Keratinocyte (primary cell): ENCODE measurements around the gene ASCL2. TPM values are rescaled to one million over a fixed set of nuclear protein-coding genes. Genes with fewer than 3 reads are reported as not detected.

ENCODE experiments used
- DNase-seq: peaks from one replicate; pipeline ENCODE4 v3.0.0-alpha.2; 2011; ENCODE audit warnings: low read depth, missing footprints, low spot score
- FAIRE-seq: peaks from 2 replicates; lab custom pipeline; 2011; peaks lifted over from hg19 to GRCh38; lab: Jason Lieb, UNC
- H2AFZ ChIP-seq: 2 replicates; pipeline ENCODE4 v1.6.0; 2012; ENCODE audit warnings: low read length, control low read depth, inconsistent platforms; ENCODE audit not compliant: control insufficient read depth
- H3K27ac ChIP-seq: 2 replicates; pipeline ENCODE4 v1.5.1; 2011; ENCODE audit warnings: low read length; ENCODE audit not compliant: control insufficient read depth, insufficient read depth
- H3K27me3 ChIP-seq: 3 replicates; pipeline ENCODE4 v1.6.0; 2011; ENCODE audit warnings: low read length; ENCODE audit not compliant: control insufficient read depth, insufficient read depth; ENCODE audit errors: extremely low read depth
- H3K36me3 ChIP-seq, 2 experiments: 2 replicates in 1 of 2; 3 replicates in 1 of 2; pipeline ENCODE4 v1.5.1; 2011; ENCODE audit warnings: low read length in 2 of 2, mild to moderate bottlenecking in 1 of 2; ENCODE audit not compliant: control insufficient read depth in 2 of 2, insufficient read depth in 2 of 2; ENCODE audit errors: extremely low read depth in 1 of 2
- H3K4me1 ChIP-seq: 3 replicates; pipeline ENCODE4 v1.5.1; 2011; ENCODE audit warnings: low read length; ENCODE audit not compliant: control insufficient read depth, insufficient read depth; ENCODE audit errors: extremely low read depth
- H3K4me2 ChIP-seq: 3 replicates; pipeline ENCODE4 v1.6.0; 2011; ENCODE audit warnings: low read depth, low read length; ENCODE audit not compliant: control insufficient read depth, insufficient read depth; ENCODE audit errors: extremely low read depth
- H3K4me3 ChIP-seq, 3 experiments: fragments of 200-600 bp in 1 of 3; sonication (generic) in 1 of 3; 2 replicates in 2 of 3; 3 replicates in 1 of 3; pipeline ENCODE4 v1.5.1; 2011 to 2016; ENCODE audit warnings: low read length in 3 of 3, mild to moderate bottlenecking in 3 of 3, control low read depth in 2 of 3, inconsistent platforms in 1 of 3, low read depth in 1 of 3, mixed read lengths in 1 of 3, mixed run types in 1 of 3, moderate library complexity in 1 of 3; ENCODE audit not compliant: control insufficient read depth in 2 of 3, insufficient read depth in 2 of 3; ENCODE audit errors: extremely low read depth in 1 of 3
- H3K79me2 ChIP-seq: 2 replicates; pipeline ENCODE4 v1.6.0; 2012; ENCODE audit warnings: low read length; ENCODE audit not compliant: control insufficient read depth, insufficient read depth
- H3K9ac ChIP-seq: 3 replicates; pipeline ENCODE4 v1.6.0; 2011; ENCODE audit warnings: low read length; ENCODE audit not compliant: control insufficient read depth, insufficient read depth; ENCODE audit errors: extremely low read depth
- H3K9me1 ChIP-seq: 3 replicates; pipeline ENCODE4 v1.6.0; 2011; ENCODE audit warnings: low read length; ENCODE audit not compliant: control insufficient read depth, insufficient read depth; ENCODE audit errors: extremely low read depth
- H3K9me3 ChIP-seq: 2 replicates; pipeline ENCODE4 v1.5.1; 2012; ENCODE audit warnings: low read depth, low read length; ENCODE audit not compliant: control insufficient read depth
- H4K20me1 ChIP-seq: 3 replicates; pipeline ENCODE4 v1.6.0; 2011; ENCODE audit warnings: low read length; ENCODE audit not compliant: control insufficient read depth, insufficient read depth; ENCODE audit errors: extremely low read depth
- CTCF ChIP-seq, 3 experiments: IDR thresholded peaks in 1 of 3; conservative IDR thresholded peaks in 1 of 3; optimal IDR thresholded peaks in 1 of 3; 2 replicates in 2 of 3; 3 replicates in 1 of 3; pipeline versions ENCODE3 to v1.5.1; 2011; ENCODE audit warnings: low read length in 3 of 3, mild to moderate bottlenecking in 3 of 3, moderate library complexity in 2 of 3, control low read depth in 1 of 3, inconsistent platforms in 1 of 3; ENCODE audit not compliant: insufficient read depth in 2 of 3; ENCODE audit errors: extremely low read depth in 1 of 3
- EZH2 ChIP-seq: IDR thresholded peaks from one replicate; pipeline ENCODE4 v1.6.1; 2012; ENCODE audit warnings: inconsistent platforms, mild to moderate bottlenecking, low read length, moderate library complexity
- dilution Hi-C: fragments of 300-500 bp; cut with MboI; formaldehyde crosslinking; loops from one replicate; pipeline ENCODE4 v1.7.0; 2020; ENCODE audit warnings: low sequenced_read_pairs; ENCODE audit not compliant: extremely low pct_ligation_motif_present
- polyA plus RNA-seq, 5 experiments: library from polyadenylated mRNA; depleted of rRNA in 3 of 5; stranded (reverse) in 3 of 5; stranded (forward) in 1 of 5; unstranded in 1 of 5; fragments of >200 nt; gene quantifications; 1 replicate in 1 of 5; 2 replicates in 3 of 5; 3 replicates in 1 of 5; pipeline versions ENCODE4 v1.2.1 to v1.2.3, GENCODE V29; 2011 to 2012; ENCODE audit warnings: missing spikeins in 2 of 5, low read depth in 1 of 5, low replicate concordance in 1 of 5

Gene ASCL2
- polyA plus RNA-seq, 1 donor (not counting 4 experiments of a cell fraction or from before 2014, with no cell fraction given): 0.26 TPM

- H2AFZ ChIP-seq: no peak overlapping the region
- H3K79me2 ChIP-seq: no peaks in the 10 kb centered on the region
- H3K4me3 ChIP-seq: no peak overlapping the region
- no peaks in the 10 kb centered on the region for H3K9me1 ChIP-seq
- no peaks in the 10 kb centered on the region for H3K4me1 ChIP-seq
- H3K36me3 ChIP-seq: no peaks in the 10 kb centered on the region
- H4K20me1 ChIP-seq: no peaks in the 10 kb centered on the region
- no peak overlapping the region for H3K4me2 ChIP-seq
- H3K9ac ChIP-seq: no peak overlapping the region
- TF ChIP-seq EZH2: no peak
- TF ChIP-seq CTCF (optimal IDR thresholded peaks at IDR 0.05 in 1 of 3, IDR thresholded peaks at IDR 0.05 in 1 of 3, conservative IDR thresholded peaks at IDR 0.05 in 1 of 3; ENCODE audit: extremely low read depth in 1 of 3, insufficient read depth in 2 of 3, low read length in 3 of 3): no peak
- no peak for FAIRE-seq
- no peak for DNase-seq
- dilution Hi-C loops: no loop called here
- H3K9me3 ChIP-seq: no peaks in the 10 kb centered on the region
- peaks cover 36% of the 10 kb centered on the region for H3K27me3 ChIP-seq
- H3K27ac ChIP-seq: no peak overlapping the region
Measured at GRCh38 chr11:2277008-2277346, 6.6 kb upstream of the ASCL2 start.

- no peak overlapping the region for H3K4me2 ChIP-seq
- no peak for FAIRE-seq
Measured at GRCh38 chr11:2276280-2277007, 6.1 kb upstream of the ASCL2 start.

More at GRCh38 chr11:2276280-2277007, 6.1 kb upstream of the ASCL2 start:
- TF ChIP-seq EZH2: no peak
- TF ChIP-seq CTCF (optimal IDR thresholded peaks at IDR 0.05 in 1 of 3, IDR thresholded peaks at IDR 0.05 in 1 of 3, conservative IDR thresholded peaks at IDR 0.05 in 1 of 3; ENCODE audit: extremely low read depth in 1 of 3, insufficient read depth in 2 of 3, low read length in 3 of 3): no peak
- H3K79me2 ChIP-seq: no peaks in the 10 kb centered on the region
- no peaks in the 10 kb centered on the region for H3K36me3 ChIP-seq
- DNase-seq: no peak
- H3K27ac ChIP-seq: no peak overlapping the region
- H4K20me1 ChIP-seq: no peaks in the 10 kb centered on the region
- H3K27me3 ChIP-seq: peaks cover 42% of the 10 kb centered on the region
- dilution Hi-C loops: no loop called here
- no peaks in the 10 kb centered on the region for H3K4me1 ChIP-seq
- no peak overlapping the region for H3K9ac ChIP-seq
- H3K9me3 ChIP-seq: no peaks in the 10 kb centered on the region
- H2AFZ ChIP-seq: no peak overlapping the region
- H3K9me1 ChIP-seq: no peaks in the 10 kb centered on the region
- no peak overlapping the region for H3K4me3 ChIP-seq
